IPS-15b (cell line): ENCODE data around the gene PLEKHA6.

Source experiments
- H3K27me3 ChIP-seq: one replicate; pipeline ENCODE4 v1.6.1; 2013; ENCODE audit warnings: low read length; ENCODE audit not compliant: control insufficient read depth, insufficient read depth
- H3K36me3 ChIP-seq: one replicate; pipeline ENCODE4 v1.6.1; 2013; ENCODE audit warnings: low read length; ENCODE audit not compliant: control insufficient read depth, insufficient read depth
- H3K4me1 ChIP-seq: one replicate; pipeline ENCODE4 v1.6.1; 2013; ENCODE audit warnings: mild to moderate bottlenecking, low read length; ENCODE audit not compliant: control insufficient read depth, insufficient read depth
- H3K4me3 ChIP-seq: one replicate; pipeline ENCODE4 v1.5.1; 2013; ENCODE audit warnings: low read depth, low read length
- H3K9ac ChIP-seq: one replicate; pipeline ENCODE4 v1.6.1; 2013; ENCODE audit warnings: low read depth, mild to moderate bottlenecking, low read length
- H3K9me3 ChIP-seq: one replicate; pipeline ENCODE4 v1.6.1; 2013; ENCODE audit warnings: mild to moderate bottlenecking, low read length; ENCODE audit not compliant: control insufficient read depth, insufficient read depth

Gene PLEKHA6

GRCh38 chr1:204400882-204401510, 41.3 kb upstream of the PLEKHA6 start:
- no peaks in the 10 kb centered on the region for H3K9me3 ChIP-seq
- H3K9ac ChIP-seq, result no peak overlapping the region
- peaks cover 5% of the 10 kb centered on the region for H3K36me3 ChIP-seq
- no peak overlapping the region for H3K4me3 ChIP-seq
- no peaks in the 10 kb centered on the region for H3K4me1 ChIP-seq
- H3K27me3 ChIP-seq, result no peaks in the 10 kb centered on the region

- Histone ChIP-seq H3K4me3 (no peak overlapping the region), H3K9ac (no peak overlapping the region), H3K4me1 (no peaks in the 10 kb centered on the region), H3K27me3 (no peaks in the 10 kb centered on the region), H3K9me3 (no peaks in the 10 kb centered on the region), H3K36me3 (no peaks in the 10 kb centered on the region)
Measured at GRCh38 chr1:204398197-204399125, 38.7 kb upstream of the PLEKHA6 start.

GRCh38 chr1:204396015-204396583, 36.4 kb upstream of the PLEKHA6 start:
- H3K27me3 ChIP-seq, result no peaks in the 10 kb centered on the region
- H3K9ac ChIP-seq, result no peak overlapping the region
- no peaks in the 10 kb centered on the region for H3K4me1 ChIP-seq
- no peaks in the 10 kb centered on the region for H3K36me3 ChIP-seq
- H3K9me3 ChIP-seq, result no peaks in the 10 kb centered on the region
- no peak overlapping the region for H3K4me3 ChIP-seq

- Histone ChIP-seq H3K9ac (no peak overlapping the region), H3K27me3 (no peaks in the 10 kb centered on the region), H3K4me3 (no peak overlapping the region), H3K4me1 (no peaks in the 10 kb centered on the region), H3K36me3 (no peaks in the 10 kb centered on the region), H3K9me3 (no peaks in the 10 kb centered on the region)
Measured at GRCh38 chr1:204391629-204392028, 31.9 kb upstream of the PLEKHA6 start.

- Histone ChIP-seq H3K4me3 (no peak overlapping the region), H3K36me3 (no peaks in the 10 kb centered on the region), H3K9me3 (no peaks in the 10 kb centered on the region), H3K4me1 (no peaks in the 10 kb centered on the region), H3K9ac (no peak overlapping the region), H3K27me3 (peaks cover 3% of the 10 kb centered on the region)
Measured at GRCh38 chr1:204390751-204391466, 31.2 kb upstream of the PLEKHA6 start.

- no peaks in the 10 kb centered on the region for H3K9me3 ChIP-seq
- no peak overlapping the region for H3K9ac ChIP-seq
- H3K4me1 ChIP-seq, result no peaks in the 10 kb centered on the region
- no peak overlapping the region for H3K4me3 ChIP-seq
- H3K27me3 ChIP-seq, result peaks cover 13% of the 10 kb centered on the region
- no peaks in the 10 kb centered on the region for H3K36me3 ChIP-seq
Measured at GRCh38 chr1:204385727-204386126, 26.0 kb upstream of the PLEKHA6 start.

- no peaks in the 10 kb centered on the region for H3K36me3 ChIP-seq
- H3K9me3 ChIP-seq, result no peaks in the 10 kb centered on the region
- H3K9ac ChIP-seq, result no peak overlapping the region
- H3K27me3 ChIP-seq, result peaks cover 23% of the 10 kb centered on the region
- H3K4me1 ChIP-seq, result no peaks in the 10 kb centered on the region
- H3K4me3 ChIP-seq, result no peak overlapping the region
Measured at GRCh38 chr1:204384636-204385352, 25.1 kb upstream of the PLEKHA6 start.

GRCh38 chr1:204383163-204383904, 23.6 kb upstream of the PLEKHA6 start:
- Histone ChIP-seq H3K4me3 (no peak overlapping the region), H3K4me1 (peaks cover 5% of the 10 kb centered on the region), H3K27me3 (peaks cover 37% of the 10 kb centered on the region), H3K9ac (no peak overlapping the region), H3K9me3 (no peaks in the 10 kb centered on the region), H3K36me3 (no peaks in the 10 kb centered on the region)

- Histone ChIP-seq H3K27me3 (peaks cover 43% of the 10 kb centered on the region), H3K36me3 (no peaks in the 10 kb centered on the region), H3K9me3 (no peaks in the 10 kb centered on the region), H3K4me1 (peaks cover 5% of the 10 kb centered on the region), H3K9ac (no peak overlapping the region), H3K4me3 (no peak overlapping the region)
Measured at GRCh38 chr1:204382714-204383083, 23.0 kb upstream of the PLEKHA6 start.

GRCh38 chr1:204380293-204380831, 20.6 kb upstream of the PLEKHA6 start:
- H3K9ac ChIP-seq, result no peak overlapping the region
- no peaks in the 10 kb centered on the region for H3K36me3 ChIP-seq
- peaks cover 60% of the 10 kb centered on the region for H3K27me3 ChIP-seq
- H3K4me3 ChIP-seq, result no peak overlapping the region
- H3K4me1 ChIP-seq, result peaks cover 5% of the 10 kb centered on the region
- no peaks in the 10 kb centered on the region for H3K9me3 ChIP-seq
